ENCODE data around the gene OR2Z1. TPM values are rescaled to one million over a fixed set of nuclear protein-coding genes. Genes with fewer than 3 reads are reported as not detected.

OR2Z1 gene
- total and polyA plus RNA-seq, 2 experiments from 2014 or later: not detected

DNA sequence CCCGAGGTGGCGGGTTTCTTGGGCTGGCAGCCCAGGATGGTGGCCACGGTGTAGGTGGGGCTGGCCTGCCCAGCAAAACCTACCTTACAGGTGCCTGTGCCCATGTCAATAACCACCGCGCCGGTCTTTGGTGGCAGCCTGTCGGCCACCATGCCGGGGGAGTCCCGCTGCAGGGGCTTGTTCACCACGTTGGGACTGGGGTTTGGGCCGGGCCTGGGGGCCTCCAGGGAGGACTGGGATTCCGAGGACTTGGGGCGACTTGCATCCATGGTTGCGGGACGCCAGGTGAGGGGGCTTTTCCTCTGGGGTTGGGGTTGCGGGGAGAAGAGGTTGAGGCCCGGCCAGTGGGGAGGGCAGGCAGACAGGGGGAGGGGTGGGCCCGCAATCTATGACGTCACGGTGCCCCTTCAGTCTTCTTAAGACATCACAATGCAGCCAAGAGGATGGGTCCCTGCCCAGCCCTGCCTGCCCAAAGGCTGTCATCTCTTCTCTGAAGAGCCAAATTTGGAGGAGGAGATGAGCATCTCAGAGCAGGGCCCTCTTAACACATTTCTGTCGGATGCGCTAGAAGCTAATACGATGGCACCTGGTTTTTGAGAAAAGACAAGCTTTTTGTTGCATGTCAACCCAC is 22.9 kb upstream of the OR2Z1 start, which contains the start of gene ACTL9 (continued):
- TF ChIP-seq ETS1 (IDR thresholded peaks at IDR 0.05): no peak

DNA sequence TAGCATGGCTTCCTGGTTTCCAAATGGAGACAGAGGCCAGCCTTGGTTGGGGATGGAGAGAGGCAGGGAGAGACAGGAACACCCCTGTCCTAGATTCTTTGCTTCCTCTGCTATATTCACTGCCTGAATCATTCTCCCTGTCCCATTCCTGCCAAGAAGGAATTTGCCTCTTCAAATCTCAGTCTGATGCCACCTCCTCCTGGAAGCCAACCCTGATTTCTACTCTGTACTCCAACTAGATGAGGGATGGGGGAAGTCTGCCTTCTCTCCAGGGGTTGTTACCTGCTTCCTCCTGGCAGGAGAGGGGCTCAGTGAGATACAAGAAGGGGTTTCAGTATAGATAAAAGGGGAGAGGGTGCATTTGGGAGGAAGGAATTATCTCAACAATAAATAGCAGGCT is 21.5 kb upstream of the OR2Z1 start:
- no peaks in the 10 kb centered on the region for H3F3A ChIP-seq (replicated peaks; ENCODE audit: low read depth)
- H3K9me3 Mint-ChIP-seq: peaks cover 94% of the 10 kb centered on the region
- no peak overlapping the region for H3K4me2 ChIP-seq
- no peak for ATAC-seq
- H3K27me3 Mint-ChIP-seq (ENCODE audit: insufficient read depth, low read depth, poor library complexity): peaks cover 12% of the 10 kb centered on the region
- no peak overlapping the region for H3K4me3 ChIP-seq
- no peak overlapping the region for H2AFZ ChIP-seq
- H4K20me1 ChIP-seq (replicated peaks; ENCODE audit: insufficient read depth): no peaks in the 10 kb centered on the region
- H3K4me1 ChIP-seq (ENCODE audit: insufficient read depth): no peaks in the 10 kb centered on the region
- no peak overlapping the region for H3K4me3 Mint-ChIP-seq
- H3K27ac ChIP-seq (ENCODE audit: low read depth): no peak overlapping the region
- H3K79me2 ChIP-seq (replicated peaks; ENCODE audit: insufficient read depth): no peaks in the 10 kb centered on the region
- no peaks in the 10 kb centered on the region for H3K9me2 ChIP-seq (ENCODE audit: insufficient read depth)
- peaks cover 33% of the 10 kb centered on the region for H3K36me3 Mint-ChIP-seq (ENCODE audit: low read depth)
- no peak overlapping the region for H3K27ac Mint-ChIP-seq
- no peak for DNase-seq (ENCODE audit: low spot score)
- peaks cover 6% of the 10 kb centered on the region for H3K27me3 ChIP-seq (ENCODE audit: insufficient read depth)
- H3K36me3 ChIP-seq (ENCODE audit: insufficient read depth): no peaks in the 10 kb centered on the region
- H3K4me1 Mint-ChIP-seq: no peaks in the 10 kb centered on the region
- TF ChIP-seq STAT1 (IDR thresholded peaks at IDR 0.05; ENCODE audit: unreplicated experiment) (no peak), CTCF (conservative IDR thresholded peaks at IDR 0.05; ENCODE audit: low read depth in 2 of 2) (no peak), JUNB (IDR thresholded peaks at IDR 0.05; ENCODE audit: unreplicated experiment) (no peak), CREB1 (CRISPR knock-in tag; IDR thresholded peaks at IDR 0.05; ENCODE audit: low read depth) (no peak), POLR2AphosphoS5 (IDR thresholded peaks at IDR 0.05; ENCODE audit: low read depth) (no peak), EZH2phosphoT487 (IDR thresholded peaks at IDR 0.05; ENCODE audit: unreplicated experiment) (no peak), ZNF331 (CRISPR knock-in tag; IDR thresholded peaks at IDR 0.05; ENCODE audit: low read depth) (no peak), ZNF114 (CRISPR knock-in tag; IDR thresholded peaks at IDR 0.05) (no peak), EZH2 (IDR thresholded peaks at IDR 0.05; ENCODE audit: low read depth, unreplicated experiment) (no peak)
- TF ChIP-seq, protein P1, sequence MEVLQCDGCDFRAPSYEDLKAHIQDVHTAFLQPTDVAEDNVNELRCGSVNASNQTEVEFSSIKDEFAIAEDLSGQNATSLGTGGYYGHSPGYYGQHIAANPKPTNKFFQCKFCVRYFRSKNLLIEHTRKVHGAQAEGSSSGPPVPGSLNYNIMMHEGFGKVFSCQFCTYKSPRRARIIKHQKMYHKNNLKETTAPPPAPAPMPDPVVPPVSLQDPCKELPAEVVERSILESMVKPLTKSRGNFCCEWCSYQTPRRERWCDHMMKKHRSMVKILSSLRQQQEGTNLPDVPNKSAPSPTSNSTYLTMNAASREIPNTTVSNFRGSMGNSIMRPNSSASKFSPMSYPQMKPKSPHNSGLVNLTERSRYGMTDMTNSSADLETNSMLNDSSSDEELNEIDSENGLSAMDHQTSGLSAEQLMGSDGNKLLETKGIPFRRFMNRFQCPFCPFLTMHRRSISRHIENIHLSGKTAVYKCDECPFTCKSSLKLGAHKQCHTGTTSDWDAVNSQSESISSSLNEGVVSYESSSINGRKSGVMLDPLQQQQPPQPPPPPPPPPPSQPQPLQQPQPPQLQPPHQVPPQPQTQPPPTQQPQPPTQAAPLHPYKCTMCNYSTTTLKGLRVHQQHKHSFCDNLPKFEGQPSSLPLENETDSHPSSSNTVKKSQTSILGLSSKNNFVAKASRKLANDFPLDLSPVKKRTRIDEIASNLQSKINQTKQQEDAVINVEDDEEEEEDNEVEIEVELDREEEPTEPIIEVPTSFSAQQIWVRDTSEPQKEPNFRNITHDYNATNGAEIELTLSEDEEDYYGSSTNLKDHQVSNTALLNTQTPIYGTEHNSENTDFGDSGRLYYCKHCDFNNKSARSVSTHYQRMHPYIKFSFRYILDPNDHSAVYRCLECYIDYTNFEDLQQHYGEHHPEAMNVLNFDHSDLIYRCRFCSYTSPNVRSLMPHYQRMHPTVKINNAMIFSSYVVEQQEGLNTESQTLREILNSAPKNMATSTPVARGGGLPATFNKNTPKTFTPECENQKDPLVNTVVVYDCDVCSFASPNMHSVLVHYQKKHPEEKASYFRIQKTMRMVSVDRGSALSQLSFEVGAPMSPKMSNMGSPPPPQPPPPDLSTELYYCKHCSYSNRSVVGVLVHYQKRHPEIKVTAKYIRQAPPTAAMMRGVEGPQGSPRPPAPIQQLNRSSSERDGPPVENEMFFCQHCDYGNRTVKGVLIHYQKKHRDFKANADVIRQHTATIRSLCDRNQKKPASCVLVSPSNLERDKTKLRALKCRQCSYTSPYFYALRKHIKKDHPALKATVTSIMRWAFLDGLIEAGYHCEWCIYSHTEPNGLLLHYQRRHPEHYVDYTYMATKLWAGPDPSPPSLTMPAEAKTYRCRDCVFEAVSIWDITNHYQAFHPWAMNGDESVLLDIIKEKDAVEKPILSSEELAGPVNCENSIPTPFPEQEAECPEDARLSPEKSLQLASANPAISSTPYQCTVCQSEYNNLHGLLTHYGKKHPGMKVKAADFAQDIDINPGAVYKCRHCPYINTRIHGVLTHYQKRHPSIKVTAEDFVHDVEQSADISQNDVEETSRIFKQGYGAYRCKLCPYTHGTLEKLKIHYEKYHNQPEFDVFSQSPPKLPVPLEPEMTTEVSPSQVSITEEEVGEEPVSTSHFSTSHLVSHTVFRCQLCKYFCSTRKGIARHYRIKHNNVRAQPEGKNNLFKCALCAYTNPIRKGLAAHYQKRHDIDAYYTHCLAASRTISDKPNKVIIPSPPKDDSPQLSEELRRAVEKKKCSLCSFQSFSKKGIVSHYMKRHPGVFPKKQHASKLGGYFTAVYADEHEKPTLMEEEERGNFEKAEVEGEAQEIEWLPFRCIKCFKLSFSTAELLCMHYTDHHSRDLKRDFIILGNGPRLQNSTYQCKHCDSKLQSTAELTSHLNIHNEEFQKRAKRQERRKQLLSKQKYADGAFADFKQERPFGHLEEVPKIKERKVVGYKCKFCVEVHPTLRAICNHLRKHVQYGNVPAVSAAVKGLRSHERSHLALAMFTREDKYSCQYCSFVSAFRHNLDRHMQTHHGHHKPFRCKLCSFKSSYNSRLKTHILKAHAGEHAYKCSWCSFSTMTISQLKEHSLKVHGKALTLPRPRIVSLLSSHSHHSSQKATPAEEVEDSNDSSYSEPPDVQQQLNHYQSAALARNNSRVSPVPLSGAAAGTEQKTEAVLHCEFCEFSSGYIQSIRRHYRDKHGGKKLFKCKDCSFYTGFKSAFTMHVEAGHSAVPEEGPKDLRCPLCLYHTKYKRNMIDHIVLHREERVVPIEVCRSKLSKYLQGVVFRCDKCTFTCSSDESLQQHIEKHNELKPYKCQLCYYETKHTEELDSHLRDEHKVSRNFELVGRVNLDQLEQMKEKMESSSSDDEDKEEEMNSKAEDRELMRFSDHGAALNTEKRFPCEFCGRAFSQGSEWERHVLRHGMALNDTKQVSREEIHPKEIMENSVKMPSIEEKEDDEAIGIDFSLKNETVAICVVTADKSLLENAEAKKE (CRISPR knock-in tag; IDR thresholded peaks at IDR 0.05): no peak
- TF ChIP-seq, protein P2, sequence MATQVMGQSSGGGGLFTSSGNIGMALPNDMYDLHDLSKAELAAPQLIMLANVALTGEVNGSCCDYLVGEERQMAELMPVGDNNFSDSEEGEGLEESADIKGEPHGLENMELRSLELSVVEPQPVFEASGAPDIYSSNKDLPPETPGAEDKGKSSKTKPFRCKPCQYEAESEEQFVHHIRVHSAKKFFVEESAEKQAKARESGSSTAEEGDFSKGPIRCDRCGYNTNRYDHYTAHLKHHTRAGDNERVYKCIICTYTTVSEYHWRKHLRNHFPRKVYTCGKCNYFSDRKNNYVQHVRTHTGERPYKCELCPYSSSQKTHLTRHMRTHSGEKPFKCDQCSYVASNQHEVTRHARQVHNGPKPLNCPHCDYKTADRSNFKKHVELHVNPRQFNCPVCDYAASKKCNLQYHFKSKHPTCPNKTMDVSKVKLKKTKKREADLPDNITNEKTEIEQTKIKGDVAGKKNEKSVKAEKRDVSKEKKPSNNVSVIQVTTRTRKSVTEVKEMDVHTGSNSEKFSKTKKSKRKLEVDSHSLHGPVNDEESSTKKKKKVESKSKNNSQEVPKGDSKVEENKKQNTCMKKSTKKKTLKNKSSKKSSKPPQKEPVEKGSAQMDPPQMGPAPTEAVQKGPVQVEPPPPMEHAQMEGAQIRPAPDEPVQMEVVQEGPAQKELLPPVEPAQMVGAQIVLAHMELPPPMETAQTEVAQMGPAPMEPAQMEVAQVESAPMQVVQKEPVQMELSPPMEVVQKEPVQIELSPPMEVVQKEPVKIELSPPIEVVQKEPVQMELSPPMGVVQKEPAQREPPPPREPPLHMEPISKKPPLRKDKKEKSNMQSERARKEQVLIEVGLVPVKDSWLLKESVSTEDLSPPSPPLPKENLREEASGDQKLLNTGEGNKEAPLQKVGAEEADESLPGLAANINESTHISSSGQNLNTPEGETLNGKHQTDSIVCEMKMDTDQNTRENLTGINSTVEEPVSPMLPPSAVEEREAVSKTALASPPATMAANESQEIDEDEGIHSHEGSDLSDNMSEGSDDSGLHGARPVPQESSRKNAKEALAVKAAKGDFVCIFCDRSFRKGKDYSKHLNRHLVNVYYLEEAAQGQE (IDR thresholded peaks at IDR 0.05; ENCODE audit: unreplicated experiment): no peak
